SHP77 treated with DMSO at 0.1 percent for 48 hours (cell line): ENCODE results near the gene SIL1.
A peak's percentile ranks its signal among the peaks of the same experiment; 100 is the strongest.

ENCODE experiments used
- DNase-seq: peaks from one replicate; lab custom pipeline; 2025; lab: John Stamatoyannopoulos, UW

SIL1 gene

GRCh38 chr5:138978581-138978980, 219.6 kb downstream of the SIL1 start:
- DNase-seq: no peak

GRCh38 chr5:138978080-138978479, 220.1 kb downstream of the SIL1 start:
- no peak for DNase-seq

GRCh38 chr5:138975098-138975847, 222.9 kb downstream of the SIL1 start:
- peak; percentile 85 for DNase-seq

- peak; percentile 73 for DNase-seq
Measured at GRCh38 chr5:138974227-138975063, 223.7 kb downstream of the SIL1 start.

- DNase-seq: peak; percentile 48
Measured at GRCh38 chr5:138972836-138973235, 225.3 kb downstream of the SIL1 start.

GRCh38 chr5:138972230-138972629, 225.9 kb downstream of the SIL1 start:
- no peak for DNase-seq

GRCh38 chr5:138969323-138970002, 228.7 kb downstream of the SIL1 start:
- no peak for DNase-seq

- no peak for DNase-seq
Measured at GRCh38 chr5:138968601-138969000, 229.6 kb downstream of the SIL1 start.

- DNase-seq: peak; percentile 74
Measured at GRCh38 chr5:138967791-138968448, 230.2 kb downstream of the SIL1 start.

GRCh38 chr5:138966236-138966985, 231.8 kb downstream of the SIL1 start:
- DNase-seq: no peak

- no peak for DNase-seq
Measured at GRCh38 chr5:138965626-138966025, 232.5 kb downstream of the SIL1 start.

- no peak for DNase-seq
Measured at GRCh38 chr5:138964647-138965201, 233.4 kb downstream of the SIL1 start.

- no peak for DNase-seq
Measured at GRCh38 chr5:138963763-138964371, 234.3 kb downstream of the SIL1 start.

GRCh38 chr5:138962614-138963370, 235.4 kb downstream of the SIL1 start:
- DNase-seq: no peak

GRCh38 chr5:138961729-138962128, 236.4 kb downstream of the SIL1 start:
- DNase-seq: no peak

- DNase-seq: peak; percentile 37
Measured at GRCh38 chr5:138961221-138961620, 236.9 kb downstream of the SIL1 start.

GRCh38 chr5:138960145-138960692, 237.9 kb downstream of the SIL1 start:
- peak; percentile 92 for DNase-seq

GRCh38 chr5:138956801-138957200, 241.4 kb downstream of the SIL1 start:
- no peak for DNase-seq

- DNase-seq: no peak
Measured at GRCh38 chr5:138955671-138956295, 242.4 kb downstream of the SIL1 start.
